Gastrocnemius medialis (tissue), 4 donors: ENCODE measurements around the gene H2BK1.

Experiments used
- POLR2A ChIP-seq, 2 donors: fragments of 450-650 bp; IDR thresholded peaks; one replicate each; pipeline ENCODE4 v1.6.1; 2017; ENCODE audit warnings: antibody characterized with exemption in 2 of 2, mild to moderate bottlenecking in 2 of 2, moderate library complexity in 2 of 2
- TF ChIP-seq, protein P1 (sequence below), 5 experiments: fragments of 450-650 bp in 3 of 5; fragments of 200-600 bp in 2 of 5; sonication (generic) in 2 of 5; IDR thresholded peaks in 4 of 5; conservative IDR thresholded peaks in 1 of 5; 1 replicate in 4 of 5; 2 replicates in 1 of 5; pipeline ENCODE4 v1.5.1; 2016 to 2019; ENCODE audit warnings: antibody characterized with exemption in 5 of 5, mild to moderate bottlenecking in 3 of 5, moderate library complexity in 3 of 5

GRCh38 chr7:151254851-151255250 lies 44.6 kb upstream of the H2BK1 start:
- TF ChIP-seq, protein P1, sequence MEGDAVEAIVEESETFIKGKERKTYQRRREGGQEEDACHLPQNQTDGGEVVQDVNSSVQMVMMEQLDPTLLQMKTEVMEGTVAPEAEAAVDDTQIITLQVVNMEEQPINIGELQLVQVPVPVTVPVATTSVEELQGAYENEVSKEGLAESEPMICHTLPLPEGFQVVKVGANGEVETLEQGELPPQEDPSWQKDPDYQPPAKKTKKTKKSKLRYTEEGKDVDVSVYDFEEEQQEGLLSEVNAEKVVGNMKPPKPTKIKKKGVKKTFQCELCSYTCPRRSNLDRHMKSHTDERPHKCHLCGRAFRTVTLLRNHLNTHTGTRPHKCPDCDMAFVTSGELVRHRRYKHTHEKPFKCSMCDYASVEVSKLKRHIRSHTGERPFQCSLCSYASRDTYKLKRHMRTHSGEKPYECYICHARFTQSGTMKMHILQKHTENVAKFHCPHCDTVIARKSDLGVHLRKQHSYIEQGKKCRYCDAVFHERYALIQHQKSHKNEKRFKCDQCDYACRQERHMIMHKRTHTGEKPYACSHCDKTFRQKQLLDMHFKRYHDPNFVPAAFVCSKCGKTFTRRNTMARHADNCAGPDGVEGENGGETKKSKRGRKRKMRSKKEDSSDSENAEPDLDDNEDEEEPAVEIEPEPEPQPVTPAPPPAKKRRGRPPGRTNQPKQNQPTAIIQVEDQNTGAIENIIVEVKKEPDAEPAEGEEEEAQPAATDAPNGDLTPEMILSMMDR (IDR thresholded peaks at IDR 0.05 in 4 of 5, conservative IDR thresholded peaks at IDR 0.05 in 1 of 5) = no peak
- no peak for TF ChIP-seq POLR2A (IDR thresholded peaks at IDR 0.05)
